NB4 (cell line): ENCODE measurements around the gene DNPH1.

Experiments
- DNase-seq: peaks from one replicate; pipeline ENCODE4 v3.0.0; 2010; ENCODE audit warnings: low read depth
- H3K4me3 ChIP-seq: one replicate; pipeline ENCODE4 v1.5.1; 2011; ENCODE audit warnings: mild to moderate bottlenecking, low read depth, low read length, moderate library complexity
- MYC ChIP-seq: IDR thresholded peaks from 2 replicates; pipeline ENCODE4 v1.6.1; 2011; ENCODE audit warnings: low read depth, low read length
- POLR2A ChIP-seq: IDR thresholded peaks from 2 replicates; pipeline ENCODE4 v1.6.1; 2011; ENCODE audit warnings: mild to moderate bottlenecking; ENCODE audit not compliant: insufficient read length; ENCODE audit errors: extremely low read depth
- TF ChIP-seq, protein P1 (sequence below): IDR thresholded peaks from one replicate; pipeline ENCODE4 v1.5.1; 2012; ENCODE audit warnings: low read depth, low read length
- TF ChIP-seq, protein P2 (sequence below): IDR thresholded peaks from 2 replicates; pipeline ENCODE4 v1.6.1; 2011; ENCODE audit warnings: low read depth, low read length

The DNPH1 gene

DNA sequence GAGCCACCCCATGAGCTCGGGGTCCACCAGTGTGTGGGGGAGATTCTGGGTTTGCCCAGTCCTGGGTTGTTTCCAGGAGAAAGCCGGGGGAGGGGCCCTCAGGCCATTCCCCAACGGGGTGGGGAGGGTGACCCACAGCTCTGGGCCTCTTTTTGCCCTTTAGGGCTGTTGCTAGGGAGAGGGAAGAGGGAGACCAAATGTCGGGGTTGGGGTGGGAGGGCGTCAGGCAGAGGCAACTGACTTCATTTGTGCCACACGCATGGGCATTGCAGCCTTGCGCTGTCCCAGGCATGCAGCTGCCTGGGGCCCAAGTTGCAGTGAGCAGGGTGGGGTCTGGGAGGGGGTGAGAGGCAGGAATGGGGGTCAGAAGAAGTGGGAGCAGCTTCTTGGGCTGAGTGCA, 49.2 kb downstream of the DNPH1 start:
- TF ChIP-seq, protein P1, sequence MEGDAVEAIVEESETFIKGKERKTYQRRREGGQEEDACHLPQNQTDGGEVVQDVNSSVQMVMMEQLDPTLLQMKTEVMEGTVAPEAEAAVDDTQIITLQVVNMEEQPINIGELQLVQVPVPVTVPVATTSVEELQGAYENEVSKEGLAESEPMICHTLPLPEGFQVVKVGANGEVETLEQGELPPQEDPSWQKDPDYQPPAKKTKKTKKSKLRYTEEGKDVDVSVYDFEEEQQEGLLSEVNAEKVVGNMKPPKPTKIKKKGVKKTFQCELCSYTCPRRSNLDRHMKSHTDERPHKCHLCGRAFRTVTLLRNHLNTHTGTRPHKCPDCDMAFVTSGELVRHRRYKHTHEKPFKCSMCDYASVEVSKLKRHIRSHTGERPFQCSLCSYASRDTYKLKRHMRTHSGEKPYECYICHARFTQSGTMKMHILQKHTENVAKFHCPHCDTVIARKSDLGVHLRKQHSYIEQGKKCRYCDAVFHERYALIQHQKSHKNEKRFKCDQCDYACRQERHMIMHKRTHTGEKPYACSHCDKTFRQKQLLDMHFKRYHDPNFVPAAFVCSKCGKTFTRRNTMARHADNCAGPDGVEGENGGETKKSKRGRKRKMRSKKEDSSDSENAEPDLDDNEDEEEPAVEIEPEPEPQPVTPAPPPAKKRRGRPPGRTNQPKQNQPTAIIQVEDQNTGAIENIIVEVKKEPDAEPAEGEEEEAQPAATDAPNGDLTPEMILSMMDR: no peak
- TF ChIP-seq POLR2A (no peak), MYC (no peak)
- TF ChIP-seq, protein P2, sequence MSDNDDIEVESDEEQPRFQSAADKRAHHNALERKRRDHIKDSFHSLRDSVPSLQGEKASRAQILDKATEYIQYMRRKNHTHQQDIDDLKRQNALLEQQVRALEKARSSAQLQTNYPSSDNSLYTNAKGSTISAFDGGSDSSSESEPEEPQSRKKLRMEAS: no peak
- no peak for DNase-seq
- H3K4me3 ChIP-seq: no peak overlapping the region

DNA sequence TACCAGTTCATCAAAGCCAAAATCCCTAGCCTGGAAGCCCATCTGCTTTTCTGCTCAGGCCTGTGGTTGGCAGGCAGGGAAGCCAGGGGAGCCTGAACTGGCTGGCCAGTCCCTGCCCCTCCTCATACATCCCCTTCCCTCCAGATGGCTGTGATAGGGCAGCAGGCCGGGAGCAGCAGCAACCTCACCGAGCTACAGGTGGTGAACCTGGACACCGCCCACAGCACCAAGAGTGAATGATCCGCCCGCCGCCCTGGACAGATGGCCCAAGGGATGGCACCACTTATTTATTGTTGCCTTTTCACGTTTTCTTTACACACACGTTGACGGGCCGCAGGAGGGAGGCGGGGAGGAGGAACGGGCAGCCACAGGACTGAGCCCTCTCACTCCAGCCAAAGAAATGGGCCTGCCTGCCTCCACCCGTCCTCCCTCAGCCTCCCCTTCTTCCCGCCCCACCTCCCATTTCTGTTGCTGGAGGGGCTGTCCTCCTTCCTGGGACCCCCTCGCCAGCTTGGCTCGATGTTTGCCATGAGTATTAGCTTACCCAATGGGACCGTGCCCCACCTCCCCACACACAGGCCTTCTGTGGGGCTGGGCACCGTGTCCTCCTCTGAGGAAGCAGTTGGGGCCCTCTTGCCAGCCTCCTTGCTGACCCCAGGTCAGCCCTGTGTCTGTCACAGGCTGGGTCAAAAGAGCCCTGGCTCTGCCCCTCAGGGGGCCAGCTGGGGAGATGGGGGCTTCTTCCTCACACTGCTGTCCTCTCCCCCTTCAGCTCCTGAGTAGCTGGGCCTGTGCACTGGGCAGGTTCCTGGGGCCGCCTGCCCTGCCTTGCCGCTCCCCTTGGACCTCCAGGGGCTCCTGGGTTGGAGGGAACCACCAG, 50.1 kb downstream of the DNPH1 start:
- TF ChIP-seq MYC: no peak
- TF ChIP-seq, protein P2: no peak
- no peak for TF ChIP-seq POLR2A
- TF ChIP-seq, protein P1: no peak
- no peak for DNase-seq
- no peak overlapping the region for H3K4me3 ChIP-seq

DNA sequence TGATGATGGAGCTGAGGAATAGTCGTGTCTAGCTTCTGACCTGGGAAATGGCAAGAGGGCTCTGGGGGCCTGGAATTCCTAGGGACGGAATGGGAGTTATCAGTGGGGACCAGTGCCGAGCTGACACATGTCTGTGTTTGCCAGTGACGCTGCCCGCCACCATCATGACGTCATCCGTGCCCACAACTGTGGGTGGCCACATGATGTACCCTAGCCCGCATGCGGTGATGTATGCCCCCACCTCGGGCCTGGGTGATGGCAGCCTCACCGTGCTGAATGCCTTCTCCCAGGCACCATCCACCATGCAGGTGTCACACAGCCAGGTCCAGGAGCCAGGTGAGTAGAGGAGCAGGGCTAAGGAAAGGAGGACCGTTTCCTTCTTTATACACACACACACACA, 51.1 kb downstream of the DNPH1 start:
- DNase-seq: no peak
- no peak overlapping the region for H3K4me3 ChIP-seq
- TF ChIP-seq, protein P2: no peak
- TF ChIP-seq, protein P1: no peak
- TF ChIP-seq MYC: no peak
- TF ChIP-seq POLR2A: no peak

DNA sequence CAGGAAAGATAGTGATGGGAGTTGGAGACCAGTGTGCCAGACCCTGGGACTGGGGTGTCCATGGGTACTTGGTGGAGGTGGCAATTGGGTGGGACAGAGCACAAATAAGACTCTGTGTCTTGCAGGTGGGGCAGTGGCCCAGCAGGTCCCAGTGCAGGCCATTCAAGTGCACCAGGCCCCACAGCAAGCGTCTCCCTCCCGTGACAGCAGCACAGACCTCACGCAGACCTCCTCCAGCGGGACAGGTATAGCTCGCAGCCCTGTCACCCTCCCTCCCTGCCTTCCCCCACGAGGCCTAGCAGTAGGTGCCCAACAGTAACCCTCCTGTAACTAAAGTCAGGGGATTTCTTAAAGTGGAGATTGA, 52.9 kb downstream of the DNPH1 start:
- H3K4me3 ChIP-seq: no peak overlapping the region
- DNase-seq: no peak
- TF ChIP-seq POLR2A (no peak), MYC (no peak)
- TF ChIP-seq, protein P2: no peak
- TF ChIP-seq, protein P1: no peak

DNA sequence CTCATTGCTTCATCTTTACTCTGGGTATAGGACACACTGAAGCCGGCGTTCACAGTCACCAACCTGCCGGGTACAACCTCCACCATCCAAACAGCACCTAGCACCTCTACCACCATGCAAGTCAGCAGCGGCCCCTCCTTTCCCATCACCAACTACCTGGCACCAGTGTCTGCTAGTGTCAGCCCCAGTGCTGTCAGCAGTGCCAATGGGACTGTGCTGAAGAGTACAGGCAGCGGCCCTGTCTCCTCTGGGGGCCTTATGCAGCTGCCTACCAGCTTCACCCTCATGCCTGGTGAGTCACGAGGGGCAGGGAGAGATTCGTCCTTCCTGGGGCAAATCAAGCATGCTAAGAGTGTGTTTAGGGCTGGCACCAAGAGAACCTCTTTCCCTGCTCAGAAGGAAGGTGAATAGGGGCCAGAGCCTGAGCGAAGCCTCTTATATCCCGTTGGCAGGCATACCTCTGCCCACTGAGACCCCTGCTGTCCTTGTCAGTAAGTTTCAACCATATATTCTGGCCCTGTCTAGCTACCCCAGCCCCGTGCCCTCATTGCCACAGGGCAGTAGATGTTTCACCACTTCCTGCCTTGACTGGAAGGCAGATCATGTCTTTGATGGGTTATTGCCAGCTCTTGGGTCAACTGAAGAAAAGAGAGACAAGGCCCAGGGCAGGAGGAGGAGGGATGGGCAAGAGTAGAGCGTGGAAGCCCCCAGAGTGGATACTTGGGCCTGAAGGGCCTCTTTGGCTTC, 53.4 kb downstream of the DNPH1 start:
- TF ChIP-seq POLR2A (no peak), MYC (no peak)
- TF ChIP-seq, protein P1: no peak
- TF ChIP-seq, protein P2: no peak
- no peak overlapping the region for H3K4me3 ChIP-seq
- no peak for DNase-seq
